DOHH2 (cell line): ENCODE data around the gene DOCK8.

Experiments
- EZH2phosphoT487 ChIP-seq: fragments of 200-600 bp; sonication (generic); IDR thresholded peaks from 2 replicates; pipeline ENCODE4 v1.6.1; 2017; ENCODE audit warnings: borderline replicate concordance, mild to moderate bottlenecking, antibody characterized with exemption, low read length, moderate library complexity, mixed read lengths
- TF ChIP-seq, protein P1 (sequence below): fragments of 200-600 bp; sonication (generic); IDR thresholded peaks from one replicate; pipeline ENCODE4 v1.5.1; 2014; ENCODE audit warnings: antibody characterized with exemption, mild to moderate bottlenecking, low read depth, low read length; ENCODE audit not compliant: poor library complexity, severe bottlenecking

DNA sequence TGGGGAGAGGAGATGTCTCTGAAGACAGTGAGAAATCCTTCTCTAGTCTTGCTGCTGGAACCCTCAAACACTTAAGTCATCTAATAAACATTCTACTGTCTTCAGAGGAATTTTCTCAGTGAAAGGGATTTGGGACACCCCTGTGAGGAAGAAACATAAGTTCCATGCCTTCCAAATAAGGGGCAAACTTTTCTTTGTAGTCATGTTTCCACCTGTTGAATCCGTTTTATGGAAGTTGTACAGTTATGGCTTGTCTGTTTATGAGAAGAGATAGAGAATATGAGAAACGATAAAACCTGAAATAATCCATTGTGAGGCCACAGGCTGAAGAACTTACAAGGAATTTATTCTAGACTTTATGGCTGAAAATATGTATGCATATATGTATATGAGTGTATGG is 49.6 kb downstream of the DOCK8 start:
- TF ChIP-seq, protein P1, sequence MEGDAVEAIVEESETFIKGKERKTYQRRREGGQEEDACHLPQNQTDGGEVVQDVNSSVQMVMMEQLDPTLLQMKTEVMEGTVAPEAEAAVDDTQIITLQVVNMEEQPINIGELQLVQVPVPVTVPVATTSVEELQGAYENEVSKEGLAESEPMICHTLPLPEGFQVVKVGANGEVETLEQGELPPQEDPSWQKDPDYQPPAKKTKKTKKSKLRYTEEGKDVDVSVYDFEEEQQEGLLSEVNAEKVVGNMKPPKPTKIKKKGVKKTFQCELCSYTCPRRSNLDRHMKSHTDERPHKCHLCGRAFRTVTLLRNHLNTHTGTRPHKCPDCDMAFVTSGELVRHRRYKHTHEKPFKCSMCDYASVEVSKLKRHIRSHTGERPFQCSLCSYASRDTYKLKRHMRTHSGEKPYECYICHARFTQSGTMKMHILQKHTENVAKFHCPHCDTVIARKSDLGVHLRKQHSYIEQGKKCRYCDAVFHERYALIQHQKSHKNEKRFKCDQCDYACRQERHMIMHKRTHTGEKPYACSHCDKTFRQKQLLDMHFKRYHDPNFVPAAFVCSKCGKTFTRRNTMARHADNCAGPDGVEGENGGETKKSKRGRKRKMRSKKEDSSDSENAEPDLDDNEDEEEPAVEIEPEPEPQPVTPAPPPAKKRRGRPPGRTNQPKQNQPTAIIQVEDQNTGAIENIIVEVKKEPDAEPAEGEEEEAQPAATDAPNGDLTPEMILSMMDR = no peak
- no peak for TF ChIP-seq EZH2phosphoT487
